Activated CD4-positive, alpha-beta T cell treated with anti-CD3 and anti-CD28 coated beads, Interleukin-2, amount 50 U/mL, for 48 hours (primary cell): ENCODE measurements around the gene GPR152.

ENCODE experiments used
- DNase-seq, 2 experiments: peaks; one replicate each; pipeline ENCODE4 v3.0.0-alpha.2; 2020

GPR152 gene

DNA sequence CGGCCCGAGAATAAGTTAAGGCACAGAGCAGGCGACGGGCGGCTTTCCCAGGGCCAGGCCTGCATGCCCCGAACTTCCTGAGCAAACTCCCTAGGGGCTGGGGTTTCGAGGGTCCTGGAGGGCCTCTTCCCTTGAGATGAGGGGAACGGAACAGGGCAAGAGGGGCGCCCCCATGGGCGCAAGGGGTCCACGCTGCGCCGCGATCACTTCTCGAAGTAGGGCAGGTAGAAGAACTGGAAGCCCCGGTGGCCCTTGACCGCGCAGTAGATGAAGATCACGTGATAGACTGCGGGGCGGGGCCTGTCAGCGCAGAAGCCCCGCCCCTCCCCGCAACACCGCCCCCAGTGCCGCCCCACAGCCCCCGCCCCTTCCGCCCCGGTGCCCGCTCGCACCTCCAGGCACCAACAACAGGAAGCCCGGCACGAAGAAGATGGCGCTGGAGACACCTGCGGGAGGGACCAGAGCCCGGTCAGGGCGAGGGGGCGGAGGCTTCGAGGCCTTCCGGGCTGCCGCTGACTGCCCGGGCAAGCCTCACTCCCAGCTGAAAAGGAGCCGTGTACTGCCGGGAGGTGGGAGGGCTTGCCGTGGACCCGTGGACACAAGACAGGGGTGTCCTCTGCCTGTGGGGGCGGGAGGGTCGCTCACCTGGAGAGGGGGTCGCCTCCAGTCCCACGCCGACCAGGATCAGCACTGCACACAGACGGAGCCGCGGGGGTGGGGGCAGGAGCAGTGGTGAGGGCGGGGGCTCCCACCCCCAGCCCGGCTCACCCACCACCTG is 12.1 kb upstream of the GPR152 start:
- peak; percentile 91 to 92 for DNase-seq

DNA sequence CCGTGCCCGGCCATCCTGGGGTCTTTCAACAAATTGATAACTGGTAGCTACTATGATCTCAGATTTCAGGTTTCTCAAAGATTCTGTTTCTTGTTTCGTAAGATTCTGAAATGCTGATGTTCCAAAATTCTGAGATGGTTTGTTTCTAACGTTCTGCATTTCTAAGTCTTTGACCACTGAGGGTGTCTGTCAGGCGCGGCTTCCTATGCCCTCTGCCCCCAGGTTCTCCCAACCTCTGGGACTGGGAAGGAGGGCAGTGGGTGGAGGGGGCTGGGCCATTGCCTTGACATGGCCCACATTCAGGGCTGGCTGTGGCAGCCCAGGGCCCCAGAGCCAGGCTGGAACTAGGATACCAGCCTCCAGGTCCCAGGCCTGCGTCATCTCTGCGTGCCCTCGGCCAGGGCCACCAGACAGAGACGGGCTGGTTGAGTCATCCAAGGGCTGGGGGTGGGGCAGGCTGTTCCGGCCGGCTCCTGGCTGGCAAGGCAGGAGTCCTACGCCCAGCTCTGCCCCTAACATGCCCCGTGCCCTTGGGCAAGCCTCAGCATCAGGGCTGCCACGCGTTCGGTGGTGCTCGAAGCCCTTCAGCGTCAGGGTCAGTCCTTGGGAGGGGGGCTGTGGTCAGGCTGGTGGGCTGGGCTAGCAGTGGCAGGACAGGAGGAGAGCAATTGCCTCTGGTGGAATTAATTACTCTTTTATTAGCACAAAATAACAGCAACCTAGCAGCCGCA is 11.3 kb upstream of the GPR152 start:
- DNase-seq, result no peak

DNA sequence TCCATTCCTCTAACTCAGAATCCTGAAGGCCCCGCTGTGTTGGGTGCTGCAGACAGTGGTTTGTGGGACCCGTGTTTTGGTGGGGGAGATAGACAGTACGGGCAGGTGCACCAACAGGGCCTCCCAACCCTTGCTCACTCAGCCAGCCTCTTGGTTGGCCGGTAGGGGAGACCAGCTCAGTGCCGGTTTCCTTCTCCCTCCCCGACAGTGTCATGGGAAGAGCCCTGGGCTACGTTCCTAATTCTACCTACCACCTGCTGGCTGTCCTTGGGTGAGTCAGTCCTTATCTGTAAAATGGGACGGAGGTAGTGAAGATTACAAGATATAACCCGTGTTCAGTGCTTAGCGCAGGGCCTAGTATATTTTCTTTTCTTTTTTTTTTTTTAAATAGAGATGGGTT is 10.7 kb upstream of the GPR152 start:
- no peak for DNase-seq

DNA sequence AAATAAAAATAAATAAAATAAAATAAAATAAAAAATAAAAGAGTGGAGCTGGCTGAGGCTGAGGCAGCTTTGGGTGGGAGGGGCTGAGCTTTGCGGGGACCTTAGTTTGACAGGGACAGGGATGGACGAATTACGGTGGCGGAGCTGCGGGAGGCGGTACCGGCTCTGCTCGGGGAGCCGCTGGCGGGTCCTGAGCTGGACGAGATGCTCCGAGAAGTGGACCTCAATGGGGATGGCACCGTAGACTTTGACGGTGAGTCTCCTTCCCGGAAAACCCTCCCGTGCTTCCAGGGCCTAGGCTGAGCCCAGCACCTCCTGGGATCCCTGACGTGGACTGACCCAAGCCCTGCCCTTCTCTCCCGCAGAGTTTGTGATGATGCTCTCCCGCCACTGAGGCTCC is 5.7 kb upstream of the GPR152 start:
- DNase-seq, result no peak

DNA sequence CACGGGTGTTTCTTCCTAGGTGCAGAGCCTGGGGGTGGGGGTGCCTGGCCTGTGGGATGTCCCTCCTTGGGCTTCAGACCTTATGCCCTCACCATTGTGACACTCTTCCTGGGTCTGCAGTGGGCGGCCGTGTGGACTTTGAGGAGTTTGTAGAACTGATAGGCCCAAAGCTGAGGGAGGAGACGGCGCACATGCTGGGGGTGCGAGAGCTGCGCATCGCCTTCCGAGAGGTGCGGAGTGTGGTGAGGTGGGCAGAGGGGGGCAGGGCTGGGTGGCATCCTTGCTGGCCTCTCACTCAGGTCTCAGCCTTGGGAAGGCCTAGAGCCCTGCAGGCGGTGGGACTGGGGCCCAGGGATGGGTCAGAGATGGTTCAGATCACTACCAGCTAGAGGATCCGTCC is 4.9 kb upstream of the GPR152 start:
- no peak for DNase-seq

DNA sequence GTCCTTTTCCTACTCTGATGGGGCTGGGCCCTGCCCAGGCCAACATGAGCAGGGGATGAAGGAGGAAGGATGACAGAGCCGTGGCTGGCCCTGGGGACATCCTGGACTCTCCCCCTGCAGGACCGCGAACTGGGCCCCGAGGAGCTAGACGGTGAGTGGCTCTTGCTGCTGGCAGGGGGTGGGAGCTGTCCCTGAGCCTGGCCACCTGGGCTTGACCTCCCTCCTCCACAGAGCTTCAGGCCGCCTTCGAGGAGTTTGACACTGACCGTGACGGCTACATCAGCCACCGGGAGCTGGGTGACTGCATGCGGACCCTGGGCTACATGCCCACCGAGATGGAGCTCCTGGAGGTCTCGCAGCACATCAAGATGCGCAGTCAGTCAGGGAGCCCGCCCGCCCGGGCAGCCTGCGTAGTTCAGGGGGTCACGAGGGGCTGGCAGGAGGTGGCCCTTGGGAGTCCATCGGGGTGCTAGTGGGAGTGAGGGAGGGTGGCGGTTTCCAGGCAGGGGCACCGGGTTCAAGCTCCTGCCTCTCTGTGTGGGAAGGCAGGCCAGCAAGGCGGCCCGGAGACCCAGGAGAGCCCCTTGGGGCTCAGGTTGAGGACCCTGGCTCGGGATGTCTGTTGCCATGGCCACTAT is 3.7 kb upstream of the GPR152 start:
- no peak for DNase-seq

DNA sequence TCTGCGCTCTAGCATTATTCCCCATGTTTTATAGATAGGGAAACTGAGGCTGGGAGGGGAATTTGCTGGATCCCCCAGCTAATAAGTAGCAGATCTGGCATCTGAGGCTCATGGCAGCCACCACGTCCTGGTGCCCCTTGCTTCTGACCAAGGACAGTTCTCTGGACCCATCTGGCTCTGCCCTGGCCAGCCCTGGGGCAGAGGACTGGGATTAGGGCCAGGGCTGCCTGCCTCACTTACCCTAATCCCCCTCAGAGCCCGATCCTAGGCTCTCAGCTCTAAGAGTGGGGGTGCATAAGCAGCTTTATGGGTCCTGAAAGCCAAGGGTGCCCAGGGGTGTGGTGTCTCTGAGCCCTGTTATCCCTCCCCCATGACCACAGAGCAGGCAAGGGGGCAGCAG is 2.5 kb upstream of the GPR152 start, which contains the start of gene CABP4:
CABP4 (plus strand) TSS at position 301 of the 400 bp plus-strand sequence; CDS start at position 371, 70 bp downstream.
- DNase-seq, result no peak

DNA sequence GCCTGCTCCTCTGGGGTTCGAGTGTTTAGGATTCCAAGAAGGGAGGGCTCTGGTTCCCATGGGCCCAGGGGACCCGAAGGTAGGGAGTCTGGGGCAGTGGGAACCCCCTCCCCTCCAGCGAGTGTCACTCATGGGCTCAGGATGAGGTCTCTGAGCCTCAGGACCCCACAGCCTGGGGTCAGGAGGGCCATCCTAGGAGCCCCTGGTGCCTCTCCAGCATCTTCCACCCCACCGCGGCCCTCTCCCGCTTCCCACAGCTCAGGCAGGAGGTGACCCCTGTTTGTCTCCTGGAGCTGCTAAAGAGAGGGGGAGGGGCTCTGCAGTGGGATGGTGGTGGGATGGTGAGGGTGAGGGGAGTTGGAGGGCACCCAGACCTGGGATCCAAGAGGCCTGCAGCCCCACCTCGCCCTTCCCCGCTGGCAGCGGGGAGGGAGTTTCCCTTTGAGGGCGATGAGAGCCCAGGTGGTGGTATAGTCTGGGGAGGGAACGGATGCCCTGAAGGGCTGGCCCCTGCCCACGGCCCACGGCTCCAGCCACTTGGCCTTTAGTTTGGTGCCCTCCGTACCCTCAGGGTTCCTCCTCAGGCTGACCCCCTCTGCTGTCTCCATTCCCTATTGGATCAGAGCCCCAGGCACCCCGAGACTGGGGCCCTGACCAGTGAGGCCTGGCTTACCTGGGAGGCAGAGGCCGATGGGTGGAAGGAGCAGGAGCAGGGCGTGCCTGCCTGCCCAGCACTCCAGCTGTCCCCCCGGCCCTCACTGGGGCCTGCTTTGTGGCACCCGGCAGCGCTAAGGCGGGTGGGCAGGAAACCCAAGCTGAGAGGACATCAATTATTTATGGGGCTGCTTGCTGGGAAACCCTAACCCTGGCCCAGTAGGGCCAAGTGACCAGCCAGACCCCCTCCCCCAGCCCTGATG is 1.5 kb upstream of the GPR152 start:
- no peak for DNase-seq

DNA sequence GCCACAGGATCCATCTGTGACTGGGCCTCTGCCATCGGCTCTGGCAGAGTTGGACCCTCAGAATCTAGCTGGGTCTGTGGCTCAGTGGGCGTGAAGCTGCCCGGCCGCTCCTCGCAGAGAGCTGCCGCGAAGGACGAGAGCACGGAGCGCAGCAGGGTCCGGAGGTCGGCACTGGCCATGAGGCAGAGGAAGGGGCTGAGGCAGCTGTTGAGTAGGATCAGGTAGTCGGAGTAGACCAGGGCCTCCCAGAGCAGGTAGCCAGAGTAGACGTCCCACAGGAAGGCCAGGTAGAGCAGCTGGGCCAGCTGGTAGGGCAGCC is 912 bp downstream of the GPR152 start:
- no peak for DNase-seq

DNA sequence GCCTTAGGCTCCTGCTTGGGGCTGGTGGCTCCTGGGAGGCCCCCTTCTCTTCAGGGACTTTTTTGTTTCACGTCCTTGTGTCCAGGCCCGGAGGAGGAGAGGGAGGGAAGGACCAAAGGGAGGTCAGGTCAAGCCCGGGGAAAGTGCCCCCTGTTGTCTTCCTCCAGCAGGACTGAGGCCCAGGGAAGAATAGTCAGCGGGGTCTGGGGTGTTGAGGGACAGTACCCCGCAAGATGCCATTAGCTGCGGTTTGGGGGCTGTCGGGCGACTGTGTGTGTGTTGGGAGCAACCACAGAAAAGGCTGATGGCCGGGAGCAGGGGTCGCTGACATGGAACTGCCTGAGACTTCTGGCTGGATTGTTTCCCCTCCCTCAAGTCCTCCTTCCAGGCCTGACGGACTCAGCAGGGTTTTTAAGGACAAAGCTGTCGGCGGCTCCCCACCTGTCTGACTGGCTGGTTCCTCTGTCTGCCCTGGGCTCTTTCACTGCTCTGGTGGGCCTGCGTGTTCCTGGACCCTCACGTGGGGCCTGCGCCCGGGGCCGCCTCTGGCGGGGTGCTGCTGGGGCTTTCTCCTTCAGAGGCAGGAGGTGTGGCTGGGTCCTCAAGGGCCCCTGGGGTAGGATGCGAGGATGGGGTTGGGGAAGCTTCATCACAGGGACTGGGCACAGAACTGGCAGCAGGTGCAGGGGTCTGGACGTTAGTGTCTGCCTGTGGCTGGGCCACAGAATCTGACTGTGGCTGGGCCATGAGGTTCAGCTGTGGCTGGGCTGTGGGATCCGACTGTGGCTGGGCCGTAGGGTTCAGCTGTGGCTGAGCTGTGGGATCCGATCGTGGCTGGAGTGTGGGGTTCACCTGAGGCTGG is 1.5 kb downstream of the GPR152 start:
- no peak for DNase-seq

DNA sequence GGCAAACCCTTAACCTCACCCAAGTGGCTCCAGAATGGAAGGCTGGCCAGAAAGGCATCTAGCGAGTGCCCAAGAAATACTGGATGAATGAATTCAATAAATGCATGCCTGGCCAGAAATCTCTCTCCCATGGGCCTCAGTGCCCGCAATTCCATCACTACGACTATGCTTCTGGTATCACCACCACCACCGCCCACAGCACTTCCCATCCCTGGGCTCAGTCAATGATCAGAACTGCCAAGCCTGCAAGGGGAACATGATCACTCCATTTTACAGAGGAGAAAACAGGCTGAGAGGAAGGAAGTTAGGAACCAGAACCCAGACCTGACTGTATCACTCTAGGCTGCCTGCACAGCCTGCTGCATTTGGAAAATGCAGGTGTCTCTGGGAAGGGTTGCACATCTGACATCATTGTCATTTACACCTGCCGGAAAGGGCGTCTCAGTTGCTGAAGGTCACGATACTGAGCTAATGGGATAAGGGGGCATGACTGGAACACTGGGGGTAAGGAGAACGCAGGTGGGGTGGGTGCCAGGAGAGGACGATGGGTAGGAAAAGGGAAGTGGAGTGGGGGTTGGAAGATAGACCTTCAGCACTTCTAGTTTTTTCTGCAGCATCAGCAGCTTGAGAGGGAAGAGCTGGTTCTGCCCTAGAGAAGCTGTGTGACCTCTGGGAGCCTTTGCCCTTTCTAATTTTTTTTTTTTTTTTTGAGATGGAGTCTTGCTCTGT is 3.2 kb downstream of the GPR152 start:
- no peak for DNase-seq

DNA sequence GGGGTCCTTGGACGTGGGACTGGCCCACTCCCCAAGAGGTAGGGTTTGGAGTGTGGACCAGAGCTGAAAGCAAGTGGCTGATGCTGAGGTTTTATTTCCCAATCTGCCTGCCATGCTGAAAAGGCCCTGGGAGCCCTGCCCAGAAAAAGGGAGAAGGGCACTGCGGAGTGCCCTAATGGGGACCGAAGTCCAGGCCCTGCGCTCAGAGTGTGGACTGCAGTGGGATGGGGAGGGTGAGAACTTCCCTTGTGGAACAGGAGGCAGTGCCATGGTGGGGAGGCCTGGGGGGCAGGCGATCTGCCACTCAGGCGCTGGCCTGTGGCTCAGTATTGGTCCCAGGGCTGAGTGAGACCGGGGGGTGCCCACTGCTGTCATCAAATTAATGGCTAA is 4.3 kb downstream of the GPR152 start:
- no peak for DNase-seq

DNA sequence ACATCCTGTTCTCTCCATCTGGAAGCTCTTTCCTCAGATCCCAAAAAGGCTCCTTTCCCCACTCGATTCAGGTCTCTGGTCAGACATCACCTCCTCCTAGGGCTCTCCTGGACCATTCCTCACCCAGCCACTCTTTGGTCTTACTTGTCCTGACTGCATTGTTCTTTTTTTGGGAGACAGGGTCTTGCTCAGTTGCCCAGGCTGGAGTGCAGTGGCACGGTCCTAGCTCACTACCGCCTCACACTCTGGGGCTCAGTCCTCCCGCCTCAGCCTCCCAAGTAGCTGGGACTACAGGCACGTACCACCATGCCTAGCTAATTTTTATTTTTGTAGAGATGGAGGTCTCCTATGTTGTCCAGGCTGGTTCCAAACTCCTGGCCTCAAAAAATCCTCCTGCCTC is 7.0 kb downstream of the GPR152 start:
- no peak for DNase-seq

DNA sequence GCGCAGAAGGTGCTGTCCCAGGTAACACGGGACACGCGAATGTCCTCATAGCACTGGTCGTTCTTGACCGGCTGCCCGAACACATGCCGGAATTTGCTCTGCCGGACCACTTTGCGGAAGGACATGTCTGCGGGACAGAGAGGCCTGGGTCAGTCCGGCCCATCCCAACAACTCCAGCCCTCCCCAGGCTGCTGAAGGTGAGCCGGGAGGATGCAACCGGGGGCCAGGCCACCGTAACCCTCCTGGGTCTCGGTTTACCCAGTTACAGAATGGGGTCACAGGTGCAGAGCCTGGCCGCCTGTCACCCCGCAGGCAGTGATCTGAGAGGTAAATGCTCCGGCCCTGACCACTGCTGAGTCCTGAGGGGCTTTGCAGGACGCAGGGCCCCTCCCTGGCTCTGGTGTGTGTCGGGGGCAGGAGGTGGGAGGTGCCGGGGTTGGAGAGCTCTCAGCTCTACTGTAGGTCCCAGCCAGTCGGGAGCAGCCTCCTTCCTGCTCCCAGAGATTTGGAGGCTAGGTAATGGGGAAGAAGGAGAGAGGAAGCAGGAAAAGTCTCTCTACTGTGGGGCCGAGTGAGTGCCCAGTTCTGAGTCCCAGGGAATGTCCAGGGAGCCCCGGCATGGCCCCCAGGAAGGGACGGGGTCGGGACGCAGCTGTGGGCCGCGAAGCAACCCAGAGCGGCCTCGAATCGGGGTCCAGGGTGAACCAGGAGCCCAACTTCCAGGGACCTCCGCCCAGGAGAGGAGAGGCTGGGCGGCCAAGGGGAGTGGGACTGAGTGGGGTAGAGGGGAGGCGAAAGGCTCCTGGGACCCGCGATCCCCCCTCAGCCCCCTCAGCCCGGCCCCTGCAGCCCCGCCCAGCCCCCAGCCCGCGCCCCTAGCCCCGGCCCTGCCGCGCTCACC is 9.8 kb downstream of the GPR152 start:
- DNase-seq, result no peak

DNA sequence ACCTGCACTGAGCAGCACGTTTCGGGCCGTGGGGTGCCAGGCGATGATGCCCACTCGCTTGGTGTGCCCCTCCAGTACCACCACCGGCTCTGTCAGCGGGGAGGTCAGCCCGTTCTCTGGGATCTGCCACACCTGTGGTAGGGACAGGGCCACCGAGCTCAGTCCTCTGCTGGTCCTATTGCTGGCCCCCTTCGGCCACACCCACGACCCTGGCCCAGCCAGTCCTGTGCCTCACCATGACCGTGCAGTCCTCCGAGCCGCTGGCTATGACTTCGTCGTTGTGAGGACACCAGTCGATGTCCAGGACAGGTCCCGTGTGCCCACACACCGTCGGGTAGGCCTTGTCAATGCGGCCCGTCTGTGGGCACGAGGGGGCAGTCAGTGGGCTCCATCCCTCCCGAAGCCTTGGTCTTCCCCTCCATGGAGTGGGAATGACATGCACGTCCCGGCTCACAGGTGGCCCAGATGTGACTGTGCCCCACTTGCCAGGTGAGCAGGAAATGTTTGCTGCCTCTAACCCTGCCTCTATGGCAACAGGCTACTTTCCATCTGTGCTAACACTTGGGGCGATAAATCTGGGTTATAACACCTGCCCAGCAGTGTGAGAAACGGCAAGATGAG is 10.7 kb downstream of the GPR152 start:
- DNase-seq, result no peak

DNA sequence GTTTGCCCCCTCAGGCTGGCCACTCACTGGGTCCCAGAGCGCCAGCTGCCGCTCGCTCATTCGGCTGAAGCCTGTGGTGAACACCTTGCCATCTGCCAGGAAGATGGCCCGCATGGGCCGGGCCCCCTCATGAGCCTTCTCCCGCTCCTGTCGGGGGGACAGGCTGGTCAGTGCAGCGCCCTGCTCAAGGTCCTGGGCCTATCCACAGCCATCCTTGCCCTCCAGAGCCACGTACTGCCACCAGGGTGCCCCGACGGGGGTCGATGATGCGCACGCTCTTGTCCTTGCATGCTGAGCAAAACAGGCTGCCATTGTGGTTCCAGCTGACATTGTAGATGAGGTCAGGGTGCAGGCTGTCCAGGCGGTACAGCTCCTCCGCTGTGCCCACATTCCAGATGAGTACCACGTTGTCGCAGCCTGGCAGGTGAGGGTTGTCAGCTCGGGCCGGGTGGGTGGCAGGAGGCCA is 11.4 kb downstream of the GPR152 start:
- DNase-seq, result no peak

DNA sequence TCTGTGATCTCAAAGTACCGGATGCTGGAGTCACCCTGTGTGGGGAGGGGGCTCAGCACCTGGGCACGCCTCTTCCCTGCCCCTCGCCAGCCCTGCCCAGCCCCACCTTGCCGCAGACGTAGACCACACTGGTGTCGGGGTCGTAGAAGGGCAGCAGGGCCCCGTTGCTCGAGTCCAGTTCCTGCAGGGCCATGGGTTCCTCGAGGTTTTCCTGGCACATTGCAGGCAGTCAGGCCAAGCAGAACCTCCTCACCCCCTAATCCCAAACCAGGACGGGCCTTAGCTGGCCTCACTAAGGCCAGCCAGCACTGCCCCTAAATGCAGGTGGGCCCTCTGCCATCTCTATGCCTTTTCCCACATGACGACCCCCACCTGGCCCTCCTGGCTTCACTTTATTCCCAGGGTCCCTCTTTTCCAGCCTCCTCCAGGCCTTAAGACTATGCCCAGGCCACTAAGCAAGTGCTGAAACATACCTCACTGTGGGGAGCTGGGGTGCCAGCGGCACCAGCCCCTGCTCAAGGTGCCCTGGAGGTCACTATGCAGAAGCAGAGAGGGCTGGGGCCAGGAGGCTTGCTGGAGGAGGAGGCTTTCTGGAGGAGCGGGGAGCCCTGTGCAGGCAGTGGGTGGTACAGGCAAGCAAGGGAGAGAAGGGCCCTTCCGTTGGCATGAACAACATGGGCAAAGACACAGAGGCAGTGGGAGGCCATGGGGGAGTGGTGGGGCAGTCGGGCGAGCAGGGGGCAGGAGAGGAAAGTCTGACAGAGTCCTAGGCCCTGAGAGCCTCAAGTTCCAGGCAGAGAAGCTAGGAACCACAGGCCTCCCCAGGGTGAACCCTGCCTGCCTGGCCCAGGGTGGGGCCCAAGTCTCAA is 12.1 kb downstream of the GPR152 start:
- DNase-seq, result no peak
